K562 (cell line): ENCODE measurements around the gene DNAI1. TPM values are rescaled to one million over a fixed set of nuclear protein-coding genes. Genes with fewer than 3 reads are reported as not detected.
A peak's percentile ranks its signal among the peaks of the same experiment; 100 is the strongest.

Experiments used
- DMBX1 ChIP-seq: fragments of 250-450 bp; sonication (Bioruptor Pico); IDR thresholded peaks from 2 replicates; pipeline ENCODE4 v1.8.0; 2022; ENCODE audit warnings: inconsistent platforms, mild to moderate bottlenecking, moderate library complexity, borderline replicate concordance
- FOXA3 ChIP-seq, 2 experiments: fragments of 450-650 bp in 1 of 2; sonication (generic) in 1 of 2; formaldehyde crosslinking; IDR thresholded peaks in 1 of 2; conservative IDR thresholded peaks in 1 of 2; 2 replicates each; pipeline versions ENCODE4 v1.4.0 to v1.8.0; 2020 to 2022; ENCODE audit warnings: mild to moderate bottlenecking in 2 of 2, missing genetic modification reagents in 1 of 2
- GABPB1 ChIP-seq: sonication (generic); formaldehyde crosslinking; IDR thresholded peaks from 2 replicates; pipeline ENCODE4 v1.8.0; 2022; ENCODE audit warnings: mild to moderate bottlenecking, missing genetic modification reagents
- KLF16 ChIP-seq: IDR thresholded peaks from 2 replicates; pipeline ENCODE4 v1.6.1; 2016; ENCODE audit warnings: antibody characterized with exemption
- MCM3 ChIP-seq: fragments of 450-650 bp; IDR thresholded peaks from 2 replicates; pipeline ENCODE4 v1.6.1; 2016
- RBM22 ChIP-seq: fragments of 200-400 bp; formaldehyde crosslinking; IDR thresholded peaks from 2 replicates; pipeline ENCODE4 v1.6.1; 2018; ENCODE audit warnings: low read length, low read depth; ENCODE audit not compliant: poor library complexity, severe bottlenecking
- STAG1 ChIP-seq: sonication (generic); formaldehyde crosslinking; IDR thresholded peaks from 2 replicates; pipeline ENCODE4 v1.5.0; 2020; ENCODE audit warnings: missing genetic modification reagents, borderline replicate concordance
- polyA plus RNA-seq, 8 experiments: library from polyadenylated mRNA; depleted of rRNA in 4 of 8; stranded (reverse) in 5 of 8; unstranded in 3 of 8; fragments of >200 nt; fragmentation: Nextera tagmentation in 2 of 8; fragmentation: Illumina TruSeq in 1 of 8; extraction: Ambion mirVana in 2 of 8; extraction: Trizol in 1 of 8; gene quantifications; 2 replicates each; pipeline versions ENCODE4 v1.2.1 to v1.2.3, GENCODE V29; 2011 to 2014; ENCODE audit warnings: inconsistent platforms in 1 of 8, missing spikeins in 1 of 8
- total RNA-seq, 7 experiments: library from RNA; depleted of rRNA in 6 of 7; stranded (reverse); fragments of >200 nt in 6 of 7; fragmentation: Illumina TruSeq in 2 of 7; extraction: Trizol in 2 of 7; gene quantifications; 2 replicates each; pipeline versions ENCODE4 v1.2.1 to v1.2.3, GENCODE V29; 2011 to 2021; ENCODE audit warnings: low replicate concordance in 1 of 7
- TF ChIP-seq, protein P1 (sequence below): fragments of 200-600 bp; sonication (generic); IDR thresholded peaks from one replicate; pipeline ENCODE4 v1.6.1; 2012; ENCODE audit warnings: mild to moderate bottlenecking, low read depth, low read length, inconsistent platforms
- TF ChIP-seq, protein P2 (sequence below): conservative IDR thresholded peaks from 2 replicates; pipeline ENCODE4 v1.6.1; 2011; ENCODE audit warnings: low read depth, mild to moderate bottlenecking, low read length; ENCODE audit not compliant: control insufficient read depth
- TF ChIP-seq, protein P3 (sequence below): fragments of 250-450 bp; sonication (Bioruptor Pico); IDR thresholded peaks from 2 replicates; pipeline ENCODE4 v1.5.0; 2020; ENCODE audit warnings: mild to moderate bottlenecking, borderline replicate concordance

Gene DNAI1
- total and polyA plus RNA-seq, 9 of the 15 experiments (the other 6 are each of a cell fraction or from before 2014, with no cell fraction given), result 0.01 to 0.17 (median 0.04) TPM; not detected in 6

DNA sequence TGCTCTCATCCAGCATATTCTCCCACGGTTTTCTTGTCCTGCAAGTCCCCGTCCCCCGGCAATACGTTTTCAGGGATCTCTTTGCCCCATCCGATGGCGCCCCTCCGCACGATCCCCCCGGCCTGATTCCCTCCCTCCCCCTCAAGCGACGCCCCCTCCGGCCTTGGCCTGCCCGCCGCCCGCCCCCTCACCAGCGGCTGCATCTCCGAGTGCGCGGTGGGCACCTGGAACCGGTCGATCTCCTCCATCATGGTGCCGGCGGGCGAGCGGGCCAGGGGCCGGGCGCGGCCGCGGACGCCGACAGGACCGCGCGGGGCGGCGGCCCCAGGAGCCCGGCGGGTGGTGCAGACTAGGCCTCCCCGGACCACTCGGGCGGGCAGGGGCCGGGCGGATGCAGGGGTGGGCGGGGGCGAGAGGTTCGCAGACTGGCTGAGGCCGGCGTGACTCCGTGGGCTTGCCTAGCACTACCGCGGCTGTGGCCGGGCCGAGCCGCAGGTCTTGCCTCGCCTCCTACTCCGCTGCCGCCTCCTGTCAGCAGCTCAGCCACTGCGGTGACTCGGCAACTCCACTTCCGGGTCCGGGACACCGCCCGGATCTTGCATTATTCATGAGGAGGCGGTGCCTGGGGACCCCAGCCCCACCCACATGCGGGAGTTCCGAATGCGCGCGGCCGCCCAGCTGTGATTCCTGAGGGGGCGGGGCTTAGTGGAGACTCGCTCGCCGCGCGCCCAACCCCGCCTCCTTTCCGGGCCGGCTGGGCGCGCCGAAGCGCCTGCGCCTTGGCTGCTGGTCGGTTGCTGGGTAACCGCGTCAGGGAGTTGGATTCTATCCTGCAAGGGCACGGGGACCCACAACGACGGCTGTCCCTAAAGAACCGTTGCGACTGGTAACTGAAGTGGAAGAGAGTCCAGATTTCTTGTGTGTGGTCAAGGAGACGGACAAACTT, at the start of gene DNAI1, which contains the start of gene FAM219A (continued):
- TF ChIP-seq, protein P1, sequence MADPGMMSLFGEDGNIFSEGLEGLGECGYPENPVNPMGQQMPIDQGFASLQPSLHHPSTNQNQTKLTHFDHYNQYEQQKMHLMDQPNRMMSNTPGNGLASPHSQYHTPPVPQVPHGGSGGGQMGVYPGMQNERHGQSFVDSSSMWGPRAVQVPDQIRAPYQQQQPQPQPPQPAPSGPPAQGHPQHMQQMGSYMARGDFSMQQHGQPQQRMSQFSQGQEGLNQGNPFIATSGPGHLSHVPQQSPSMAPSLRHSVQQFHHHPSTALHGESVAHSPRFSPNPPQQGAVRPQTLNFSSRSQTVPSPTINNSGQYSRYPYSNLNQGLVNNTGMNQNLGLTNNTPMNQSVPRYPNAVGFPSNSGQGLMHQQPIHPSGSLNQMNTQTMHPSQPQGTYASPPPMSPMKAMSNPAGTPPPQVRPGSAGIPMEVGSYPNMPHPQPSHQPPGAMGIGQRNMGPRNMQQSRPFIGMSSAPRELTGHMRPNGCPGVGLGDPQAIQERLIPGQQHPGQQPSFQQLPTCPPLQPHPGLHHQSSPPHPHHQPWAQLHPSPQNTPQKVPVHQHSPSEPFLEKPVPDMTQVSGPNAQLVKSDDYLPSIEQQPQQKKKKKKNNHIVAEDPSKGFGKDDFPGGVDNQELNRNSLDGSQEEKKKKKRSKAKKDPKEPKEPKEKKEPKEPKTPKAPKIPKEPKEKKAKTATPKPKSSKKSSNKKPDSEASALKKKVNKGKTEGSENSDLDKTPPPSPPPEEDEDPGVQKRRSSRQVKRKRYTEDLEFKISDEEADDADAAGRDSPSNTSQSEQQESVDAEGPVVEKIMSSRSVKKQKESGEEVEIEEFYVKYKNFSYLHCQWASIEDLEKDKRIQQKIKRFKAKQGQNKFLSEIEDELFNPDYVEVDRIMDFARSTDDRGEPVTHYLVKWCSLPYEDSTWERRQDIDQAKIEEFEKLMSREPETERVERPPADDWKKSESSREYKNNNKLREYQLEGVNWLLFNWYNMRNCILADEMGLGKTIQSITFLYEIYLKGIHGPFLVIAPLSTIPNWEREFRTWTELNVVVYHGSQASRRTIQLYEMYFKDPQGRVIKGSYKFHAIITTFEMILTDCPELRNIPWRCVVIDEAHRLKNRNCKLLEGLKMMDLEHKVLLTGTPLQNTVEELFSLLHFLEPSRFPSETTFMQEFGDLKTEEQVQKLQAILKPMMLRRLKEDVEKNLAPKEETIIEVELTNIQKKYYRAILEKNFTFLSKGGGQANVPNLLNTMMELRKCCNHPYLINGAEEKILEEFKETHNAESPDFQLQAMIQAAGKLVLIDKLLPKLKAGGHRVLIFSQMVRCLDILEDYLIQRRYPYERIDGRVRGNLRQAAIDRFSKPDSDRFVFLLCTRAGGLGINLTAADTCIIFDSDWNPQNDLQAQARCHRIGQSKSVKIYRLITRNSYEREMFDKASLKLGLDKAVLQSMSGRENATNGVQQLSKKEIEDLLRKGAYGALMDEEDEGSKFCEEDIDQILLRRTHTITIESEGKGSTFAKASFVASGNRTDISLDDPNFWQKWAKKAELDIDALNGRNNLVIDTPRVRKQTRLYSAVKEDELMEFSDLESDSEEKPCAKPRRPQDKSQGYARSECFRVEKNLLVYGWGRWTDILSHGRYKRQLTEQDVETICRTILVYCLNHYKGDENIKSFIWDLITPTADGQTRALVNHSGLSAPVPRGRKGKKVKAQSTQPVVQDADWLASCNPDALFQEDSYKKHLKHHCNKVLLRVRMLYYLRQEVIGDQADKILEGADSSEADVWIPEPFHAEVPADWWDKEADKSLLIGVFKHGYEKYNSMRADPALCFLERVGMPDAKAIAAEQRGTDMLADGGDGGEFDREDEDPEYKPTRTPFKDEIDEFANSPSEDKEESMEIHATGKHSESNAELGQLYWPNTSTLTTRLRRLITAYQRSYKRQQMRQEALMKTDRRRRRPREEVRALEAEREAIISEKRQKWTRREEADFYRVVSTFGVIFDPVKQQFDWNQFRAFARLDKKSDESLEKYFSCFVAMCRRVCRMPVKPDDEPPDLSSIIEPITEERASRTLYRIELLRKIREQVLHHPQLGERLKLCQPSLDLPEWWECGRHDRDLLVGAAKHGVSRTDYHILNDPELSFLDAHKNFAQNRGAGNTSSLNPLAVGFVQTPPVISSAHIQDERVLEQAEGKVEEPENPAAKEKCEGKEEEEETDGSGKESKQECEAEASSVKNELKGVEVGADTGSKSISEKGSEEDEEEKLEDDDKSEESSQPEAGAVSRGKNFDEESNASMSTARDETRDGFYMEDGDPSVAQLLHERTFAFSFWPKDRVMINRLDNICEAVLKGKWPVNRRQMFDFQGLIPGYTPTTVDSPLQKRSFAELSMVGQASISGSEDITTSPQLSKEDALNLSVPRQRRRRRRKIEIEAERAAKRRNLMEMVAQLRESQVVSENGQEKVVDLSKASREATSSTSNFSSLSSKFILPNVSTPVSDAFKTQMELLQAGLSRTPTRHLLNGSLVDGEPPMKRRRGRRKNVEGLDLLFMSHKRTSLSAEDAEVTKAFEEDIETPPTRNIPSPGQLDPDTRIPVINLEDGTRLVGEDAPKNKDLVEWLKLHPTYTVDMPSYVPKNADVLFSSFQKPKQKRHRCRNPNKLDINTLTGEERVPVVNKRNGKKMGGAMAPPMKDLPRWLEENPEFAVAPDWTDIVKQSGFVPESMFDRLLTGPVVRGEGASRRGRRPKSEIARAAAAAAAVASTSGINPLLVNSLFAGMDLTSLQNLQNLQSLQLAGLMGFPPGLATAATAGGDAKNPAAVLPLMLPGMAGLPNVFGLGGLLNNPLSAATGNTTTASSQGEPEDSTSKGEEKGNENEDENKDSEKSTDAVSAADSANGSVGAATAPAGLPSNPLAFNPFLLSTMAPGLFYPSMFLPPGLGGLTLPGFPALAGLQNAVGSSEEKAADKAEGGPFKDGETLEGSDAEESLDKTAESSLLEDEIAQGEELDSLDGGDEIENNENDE, result no peak
- TF ChIP-seq, protein P2, sequence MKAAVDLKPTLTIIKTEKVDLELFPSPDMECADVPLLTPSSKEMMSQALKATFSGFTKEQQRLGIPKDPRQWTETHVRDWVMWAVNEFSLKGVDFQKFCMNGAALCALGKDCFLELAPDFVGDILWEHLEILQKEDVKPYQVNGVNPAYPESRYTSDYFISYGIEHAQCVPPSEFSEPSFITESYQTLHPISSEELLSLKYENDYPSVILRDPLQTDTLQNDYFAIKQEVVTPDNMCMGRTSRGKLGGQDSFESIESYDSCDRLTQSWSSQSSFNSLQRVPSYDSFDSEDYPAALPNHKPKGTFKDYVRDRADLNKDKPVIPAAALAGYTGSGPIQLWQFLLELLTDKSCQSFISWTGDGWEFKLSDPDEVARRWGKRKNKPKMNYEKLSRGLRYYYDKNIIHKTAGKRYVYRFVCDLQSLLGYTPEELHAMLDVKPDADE, result peak; percentile 45; the same call in 1 of the 2 replicates
- TF ChIP-seq GABPB1, result peak; percentile 47; the same call in 1 of the 2 replicates
- TF ChIP-seq, protein P3, sequence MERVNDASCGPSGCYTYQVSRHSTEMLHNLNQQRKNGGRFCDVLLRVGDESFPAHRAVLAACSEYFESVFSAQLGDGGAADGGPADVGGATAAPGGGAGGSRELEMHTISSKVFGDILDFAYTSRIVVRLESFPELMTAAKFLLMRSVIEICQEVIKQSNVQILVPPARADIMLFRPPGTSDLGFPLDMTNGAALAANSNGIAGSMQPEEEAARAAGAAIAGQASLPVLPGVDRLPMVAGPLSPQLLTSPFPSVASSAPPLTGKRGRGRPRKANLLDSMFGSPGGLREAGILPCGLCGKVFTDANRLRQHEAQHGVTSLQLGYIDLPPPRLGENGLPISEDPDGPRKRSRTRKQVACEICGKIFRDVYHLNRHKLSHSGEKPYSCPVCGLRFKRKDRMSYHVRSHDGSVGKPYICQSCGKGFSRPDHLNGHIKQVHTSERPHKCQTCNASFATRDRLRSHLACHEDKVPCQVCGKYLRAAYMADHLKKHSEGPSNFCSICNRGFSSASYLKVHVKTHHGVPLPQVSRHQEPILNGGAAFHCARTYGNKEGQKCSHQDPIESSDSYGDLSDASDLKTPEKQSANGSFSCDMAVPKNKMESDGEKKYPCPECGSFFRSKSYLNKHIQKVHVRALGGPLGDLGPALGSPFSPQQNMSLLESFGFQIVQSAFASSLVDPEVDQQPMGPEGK (CRISPR knock-in tag), result no peak
- no peak for TF ChIP-seq DMBX1
- TF ChIP-seq RBM22, result no peak
- no peak for TF ChIP-seq STAG1
- no peak for TF ChIP-seq FOXA3 (CRISPR knock-in tag; conservative IDR thresholded peaks at IDR 0.05 in 1 of 2, IDR thresholded peaks at IDR 0.05 in 1 of 2)
- no peak for TF ChIP-seq MCM3
- TF ChIP-seq KLF16, result no peak
